Ascending aorta (tissue), 2 donors: ENCODE data around the gene SBSN. TPM values are rescaled to one million over a fixed set of nuclear protein-coding genes. Genes with fewer than 3 reads are reported as not detected.

Source experiments
- DNase-seq, 2 donors: peaks; one replicate each; pipeline ENCODE4 v3.0.0-alpha.2; 2019; ENCODE audit warnings: low spot score in 2 of 2
- H3K27ac ChIP-seq, 2 donors: fragments of 200-600 bp; sonication (generic); one replicate each; pipeline ENCODE4 v1.5.1; 2016 to 2017; ENCODE audit warnings: mild to moderate bottlenecking in 1 of 2
- H3K27me3 ChIP-seq: fragments of 200-600 bp; sonication (generic); one replicate; pipeline ENCODE4 v1.5.1; 2017
- H3K36me3 ChIP-seq, 2 donors: fragments of 200-600 bp; sonication (generic); one replicate each; pipeline ENCODE4 v1.5.1; 2016
- H3K4me1 ChIP-seq, 2 donors: fragments of 200-600 bp; sonication (generic); one replicate each; pipeline ENCODE4 v1.5.1; 2016 to 2017; ENCODE audit warnings: mild to moderate bottlenecking in 1 of 2
- H3K4me3 ChIP-seq, 2 donors: fragments of 200-600 bp; sonication (generic); one replicate each; pipeline ENCODE4 v1.5.1; 2016 to 2017; ENCODE audit warnings: mild to moderate bottlenecking in 1 of 2
- H3K9me3 ChIP-seq, 2 donors: fragments of 200-600 bp; sonication (generic); one replicate each; pipeline ENCODE4 v1.5.1; 2016
- intact Hi-C: fragments of 100-400 bp; cut with DNase I; formaldehyde crosslinking; loops from one replicate; pipeline ENCODE4 v1.15.1; 2023
- total RNA-seq: library from RNA; depleted of rRNA; stranded (reverse); fragments of >200 nt; gene quantifications from one replicate; pipeline ENCODE4 v1.1.0, GENCODE V29; 2016
- TF ChIP-seq, protein P1 (sequence below), 3 experiments: fragments of 200-600 bp in 2 of 3; fragments of 450-650 bp in 1 of 3; sonication (generic) in 2 of 3; IDR thresholded peaks; one replicate each; pipeline ENCODE4 v1.5.1; 2016 to 2019; ENCODE audit warnings: antibody characterized with exemption in 3 of 3, mild to moderate bottlenecking in 1 of 3, moderate library complexity in 1 of 3

Gene SBSN
- total RNA-seq, 1 donor from 2014 or later = not detected

DNA sequence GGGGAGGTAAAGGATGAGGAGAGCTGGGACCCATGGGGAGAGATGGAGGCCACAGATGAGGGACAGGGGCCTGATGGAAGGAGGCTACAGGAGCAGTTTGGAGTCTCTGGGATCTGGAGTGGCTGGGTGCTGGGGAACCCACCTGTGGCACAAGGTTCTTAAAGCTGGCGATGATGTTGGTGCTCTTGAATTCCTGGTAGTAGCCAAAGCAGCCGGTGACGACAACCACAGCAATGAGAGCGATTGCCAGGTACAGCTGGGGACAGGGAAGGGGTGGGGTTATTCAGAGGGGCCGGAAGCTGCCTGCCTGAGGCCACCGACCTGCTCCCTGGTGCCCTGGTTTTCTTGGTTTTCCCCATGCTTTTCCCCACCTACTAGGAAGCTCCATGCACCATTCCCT lies 32.6 kb upstream of the SBSN start:
- no peak overlapping the region for H3K4me3 ChIP-seq
- no peak overlapping the region for H3K27ac ChIP-seq
- H3K27me3 ChIP-seq = peaks cover 9% of the 10 kb centered on the region
- no peaks in the 10 kb centered on the region for H3K36me3 ChIP-seq
- H3K4me1 ChIP-seq = peaks cover 0 to 6% of the 10 kb centered on the region in 2 donors
- TF ChIP-seq, protein P1, sequence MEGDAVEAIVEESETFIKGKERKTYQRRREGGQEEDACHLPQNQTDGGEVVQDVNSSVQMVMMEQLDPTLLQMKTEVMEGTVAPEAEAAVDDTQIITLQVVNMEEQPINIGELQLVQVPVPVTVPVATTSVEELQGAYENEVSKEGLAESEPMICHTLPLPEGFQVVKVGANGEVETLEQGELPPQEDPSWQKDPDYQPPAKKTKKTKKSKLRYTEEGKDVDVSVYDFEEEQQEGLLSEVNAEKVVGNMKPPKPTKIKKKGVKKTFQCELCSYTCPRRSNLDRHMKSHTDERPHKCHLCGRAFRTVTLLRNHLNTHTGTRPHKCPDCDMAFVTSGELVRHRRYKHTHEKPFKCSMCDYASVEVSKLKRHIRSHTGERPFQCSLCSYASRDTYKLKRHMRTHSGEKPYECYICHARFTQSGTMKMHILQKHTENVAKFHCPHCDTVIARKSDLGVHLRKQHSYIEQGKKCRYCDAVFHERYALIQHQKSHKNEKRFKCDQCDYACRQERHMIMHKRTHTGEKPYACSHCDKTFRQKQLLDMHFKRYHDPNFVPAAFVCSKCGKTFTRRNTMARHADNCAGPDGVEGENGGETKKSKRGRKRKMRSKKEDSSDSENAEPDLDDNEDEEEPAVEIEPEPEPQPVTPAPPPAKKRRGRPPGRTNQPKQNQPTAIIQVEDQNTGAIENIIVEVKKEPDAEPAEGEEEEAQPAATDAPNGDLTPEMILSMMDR (IDR thresholded peaks at IDR 0.05) = no peak
- intact Hi-C loops = no loop called here
- no peaks in the 10 kb centered on the region for H3K9me3 ChIP-seq
- no peak for DNase-seq

DNA sequence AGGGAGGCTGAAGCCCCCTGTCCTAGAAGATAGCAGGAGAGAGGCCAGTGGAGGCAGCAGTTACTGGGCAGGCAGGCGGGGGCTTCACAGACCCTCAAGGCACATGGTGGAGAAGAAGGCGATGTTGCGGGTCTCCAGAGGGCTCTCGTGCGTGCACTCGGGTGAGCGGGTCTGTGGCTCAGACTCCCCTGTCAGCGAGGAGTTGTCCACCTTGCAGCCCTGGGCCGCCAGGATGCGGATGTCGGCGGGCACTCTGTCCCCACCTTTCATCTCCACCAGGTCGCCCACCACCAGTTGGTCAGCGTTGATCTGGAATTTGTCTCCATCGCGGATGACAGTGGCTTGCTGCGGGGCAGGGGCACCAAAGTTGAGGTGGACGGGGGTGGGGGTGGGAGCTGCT lies 32.2 kb upstream of the SBSN start:
- Histone ChIP-seq H3K4me3 (no peak overlapping the region), H3K27me3 (peaks cover 9% of the 10 kb centered on the region), H3K27ac (no peak overlapping the region), H3K4me1 (peaks cover 0 to 6% of the 10 kb centered on the region in 2 donors), H3K9me3 (no peaks in the 10 kb centered on the region), H3K36me3 (no peaks in the 10 kb centered on the region)
- intact Hi-C loops = no loop called here
- no peak for DNase-seq
- TF ChIP-seq, protein P1 (IDR thresholded peaks at IDR 0.05) = no peak

DNA sequence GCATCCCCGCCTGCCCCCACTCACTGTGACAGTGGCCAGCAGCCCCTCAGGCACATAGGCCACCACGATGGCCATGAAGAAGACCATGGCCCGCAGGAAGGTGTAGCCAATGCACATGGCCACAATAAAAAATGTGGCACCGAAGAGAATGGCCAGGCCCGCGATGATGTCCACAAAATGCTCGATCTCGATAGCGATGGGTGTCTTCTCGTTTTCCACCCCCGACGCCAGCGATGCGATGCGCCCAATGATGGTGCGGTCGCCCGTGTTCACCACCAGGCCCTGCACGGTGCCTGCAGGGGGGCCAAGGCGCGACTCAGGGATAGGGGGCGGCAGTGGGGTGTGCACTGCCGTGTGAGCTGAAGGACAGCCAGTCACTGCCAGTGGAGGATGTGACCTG lies 31.7 kb upstream of the SBSN start:
- Histone ChIP-seq H3K9me3 (no peaks in the 10 kb centered on the region), H3K36me3 (no peaks in the 10 kb centered on the region), H3K4me1 (peaks cover 0 to 6% of the 10 kb centered on the region in 2 donors), H3K27ac (no peak overlapping the region), H3K4me3 (no peak overlapping the region), H3K27me3 (peaks cover 9% of the 10 kb centered on the region)
- DNase-seq = no peak
- TF ChIP-seq, protein P1 (IDR thresholded peaks at IDR 0.05) = no peak
- intact Hi-C loops = no loop called here

DNA sequence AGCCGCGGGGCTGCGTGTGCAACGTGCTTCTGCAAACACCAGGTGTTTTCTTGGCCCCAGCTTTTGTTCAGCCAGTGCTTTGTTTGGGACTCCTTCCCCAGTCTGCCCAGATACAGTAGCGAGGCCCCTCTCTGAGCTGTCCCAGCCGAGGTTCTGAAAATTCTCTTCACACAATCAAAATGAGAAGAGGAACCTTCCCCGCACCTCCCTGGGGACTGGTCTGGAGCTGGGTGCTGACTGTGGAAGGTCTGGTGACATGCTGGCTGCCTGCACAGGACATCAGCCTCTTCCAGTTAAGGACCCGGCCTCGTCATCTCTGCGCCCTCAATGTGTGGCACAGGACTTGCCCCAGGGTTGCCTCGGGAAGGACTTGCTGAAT lies 31.2 kb upstream of the SBSN start:
- Histone ChIP-seq H3K9me3 (no peaks in the 10 kb centered on the region), H3K4me1 (peaks cover 0 to 6% of the 10 kb centered on the region in 2 donors), H3K27ac (no peak overlapping the region), H3K36me3 (no peaks in the 10 kb centered on the region), H3K27me3 (peaks cover 9% of the 10 kb centered on the region), H3K4me3 (no peak overlapping the region)
- no peak for DNase-seq
- TF ChIP-seq, protein P1 (IDR thresholded peaks at IDR 0.05) = no peak
- intact Hi-C loops = no loop called here

DNA sequence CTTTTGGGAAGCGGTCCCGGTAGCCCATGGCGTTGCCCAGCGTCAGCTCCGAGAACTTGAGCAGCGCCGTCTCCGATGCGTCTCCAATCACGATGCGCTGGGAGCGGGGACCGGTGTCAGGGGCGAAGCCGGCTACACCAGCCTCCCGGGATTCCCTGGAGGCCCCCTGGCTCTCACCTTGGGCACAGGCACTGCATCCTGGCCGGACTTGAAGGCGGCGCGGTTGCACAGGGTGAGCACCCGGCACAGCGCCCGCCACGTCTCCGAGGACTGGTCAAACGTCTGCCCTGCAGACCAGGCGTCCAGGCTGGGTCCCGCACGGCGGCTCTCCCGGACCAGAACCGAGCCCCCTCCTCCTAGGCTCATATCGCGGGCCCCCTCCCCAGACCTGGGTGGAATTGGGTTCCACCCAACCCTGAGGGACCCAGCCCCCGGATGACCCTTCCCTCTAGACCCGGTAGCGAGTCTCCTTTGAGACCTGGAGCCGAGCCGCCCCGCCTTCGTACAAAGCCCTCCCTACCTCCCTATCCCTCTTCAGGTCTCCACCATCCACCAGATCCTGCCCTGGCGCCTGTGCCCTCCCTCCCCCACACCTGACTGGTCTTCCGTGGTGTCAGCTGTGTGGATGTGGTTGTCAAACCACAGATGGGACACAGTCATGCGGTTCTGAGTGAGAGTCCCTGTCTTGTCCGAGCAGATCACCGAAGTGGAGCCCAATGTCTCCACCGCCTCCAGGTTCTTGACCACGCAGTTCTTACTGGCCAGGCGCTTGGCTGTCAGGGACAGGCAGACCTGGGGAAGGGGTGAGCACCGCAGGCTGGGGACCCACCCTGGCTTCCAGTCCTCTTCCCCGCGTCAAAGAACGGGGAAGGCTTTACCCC lies 30.5 kb upstream of the SBSN start:
- TF ChIP-seq, protein P1 (IDR thresholded peaks at IDR 0.05) = no peak
- H3K36me3 ChIP-seq = no peaks in the 10 kb centered on the region
- intact Hi-C loops = no loop called here
- H3K9me3 ChIP-seq = no peaks in the 10 kb centered on the region
- peaks cover 0 to 6% of the 10 kb centered on the region in 2 donors for H3K4me1 ChIP-seq
- DNase-seq = no peak
- no peak overlapping the region for H3K27ac ChIP-seq
- peaks cover 9% of the 10 kb centered on the region for H3K27me3 ChIP-seq
- H3K4me3 ChIP-seq = peak overlapping the region; percentile 41 to 42
